HCT116 (cell line): ENCODE data around the gene POFUT1. TPM values are rescaled to one million over a fixed set of nuclear protein-coding genes. Genes with fewer than 3 reads are reported as not detected.

Experiments used
- ATAC-seq: fragments of 200-7000 bp; cut with Tn5 transposase; 2 replicates; pipeline ENCODE4 v1.9.1; 2020; ENCODE audit warnings: mild to moderate bottlenecking, moderate library complexity
- BruUV-seq: library from RNA; stranded (reverse); fragments of 400-500 nt; replicated peaks from 2 replicates; lab custom pipeline; 2021; lab: Mats Ljungman, UMichigan
- CTCF ChIA-PET: fragments of 300-600 bp; sonication (Branson Sonifier 250); formaldehyde crosslinking; loops from one replicate; lab custom pipeline; 2021; ENCODE audit warnings: antibody characterized with exemption; lab: Charles Lee
- POLR2A ChIA-PET: fragments of 300-600, 350-600 bp; sonication (Branson Sonifier 250); formaldehyde crosslinking; loops from one replicate; lab custom pipeline; 2021; ENCODE audit warnings: antibody characterized with exemption; lab: Charles Lee
- RAD21 ChIA-PET, 2 experiments: fragments of 300-600 bp; sonication (Branson Sonifier 250); formaldehyde crosslinking; loops; one replicate each; lab custom pipeline; 2023; ENCODE audit warnings: low total read pairs in 2 of 2; ENCODE audit not compliant: uncharacterized antibody in 2 of 2, unreplicated experiment in 2 of 2, low non-redundant PET in 1 of 2; lab: Charles Lee
- DNase-seq: peaks from one replicate; pipeline ENCODE4 v3.0.0-alpha.2; 2010; ENCODE audit warnings: low read depth, low spot score
- H2AFZ ChIP-seq: fragments of 200-600 bp; shearing (Covaris generic), sonication (generic); 2 replicates; pipeline ENCODE4 v1.6.1; 2017; ENCODE audit warnings: low read depth, mixed run types, mixed read lengths, antibody characterized with exemption, low read length; ENCODE audit not compliant: poor library complexity, severe bottlenecking
- H3K27ac ChIP-seq: 2 replicates; pipeline ENCODE4 v1.5.1; 2012; ENCODE audit warnings: low read depth, low read length
- H3K27me3 ChIP-seq: fragments of 200-600 bp; sonication (generic); 2 replicates; pipeline ENCODE4 v1.6.1; 2016; ENCODE audit warnings: mixed run types, low read length, mixed read lengths; ENCODE audit not compliant: insufficient read depth
- H3K36me3 ChIP-seq, 2 experiments: fragments of 200-500 bp in 1 of 2; fragments of 200-600 bp in 1 of 2; sonication (Bioruptor generic) in 1 of 2; sonication (generic) in 1 of 2; 2 replicates each; pipeline versions ENCODE4 v1.5.1 to v1.6.1; 2014 to 2016; ENCODE audit warnings: low read length in 2 of 2, inconsistent platforms in 1 of 2, mixed read lengths in 1 of 2, mixed run types in 1 of 2; ENCODE audit not compliant: insufficient read depth in 2 of 2, control insufficient read depth in 1 of 2
- H3K4me1 ChIP-seq, 2 experiments: fragments of 200-600 bp in 1 of 2; sonication (generic) in 1 of 2; 2 replicates each; pipeline versions ENCODE4 v1.5.1 to v1.6.1; 2012 to 2017; ENCODE audit warnings: low read length in 2 of 2, inconsistent platforms in 1 of 2, mild to moderate bottlenecking in 1 of 2, mixed read lengths in 1 of 2, mixed run types in 1 of 2, moderate library complexity in 1 of 2; ENCODE audit not compliant: insufficient read depth in 2 of 2, control insufficient read depth in 1 of 2
- H3K4me2 ChIP-seq: fragments of 200-600 bp; sonication (generic); 2 replicates; pipeline ENCODE4 v1.6.1; 2017; ENCODE audit warnings: mixed run types, low read length, mixed read lengths
- H3K4me3 ChIP-seq, 2 experiments: fragments of 200-600 bp in 1 of 2; sonication (generic) in 1 of 2; replicated peaks in 1 of 2; 2 replicates each; pipeline ENCODE4 v1.5.1; 2011 to 2016; ENCODE audit warnings: low read length in 2 of 2, control low read depth in 1 of 2, low read depth in 1 of 2, mild to moderate bottlenecking in 1 of 2, mixed read lengths in 1 of 2, mixed run types in 1 of 2
- H3K79me2 ChIP-seq: fragments of 200-600 bp; sonication (generic); 2 replicates; pipeline ENCODE4 v1.6.1; 2017; ENCODE audit warnings: mild to moderate bottlenecking, mixed run types, low read length, moderate library complexity, mixed read lengths; ENCODE audit not compliant: insufficient read depth
- H3K9ac ChIP-seq: fragments of 200-600 bp; sonication (generic); 2 replicates; pipeline ENCODE4 v1.6.1; 2016; ENCODE audit warnings: low read length, mixed read lengths
- H3K9me2 ChIP-seq: fragments of 200-600 bp; sonication (generic), shearing (Covaris generic); 2 replicates; pipeline ENCODE4 v1.6.1; 2017; ENCODE audit warnings: mixed run types, mild to moderate bottlenecking, moderate library complexity; ENCODE audit not compliant: insufficient read depth
- H3K9me3 ChIP-seq, 2 experiments: fragments of 200-500 bp in 1 of 2; fragments of 200-600 bp in 1 of 2; sonication (Bioruptor generic) in 1 of 2; sonication (generic) in 1 of 2; 2 replicates each; pipeline ENCODE4 v1.6.1; 2014 to 2017; ENCODE audit warnings: low read length in 2 of 2, mixed read lengths in 2 of 2, inconsistent platforms in 1 of 2, low read depth in 1 of 2, mild to moderate bottlenecking in 1 of 2, mixed run types in 1 of 2, moderate library complexity in 1 of 2; ENCODE audit not compliant: control insufficient read depth in 1 of 2, insufficient read depth in 1 of 2
- H4K20me1 ChIP-seq: fragments of 200-600 bp; sonication (generic), shearing (Covaris generic); 2 replicates; pipeline ENCODE4 v1.6.1; 2017; ENCODE audit warnings: mixed run types, mild to moderate bottlenecking, moderate library complexity; ENCODE audit not compliant: insufficient read depth
- CBX3 ChIP-seq: IDR thresholded peaks from 2 replicates; pipeline ENCODE4 v1.6.1; 2012; ENCODE audit warnings: low read depth
- CEBPB ChIP-seq: IDR thresholded peaks from 2 replicates; pipeline ENCODE4 v1.6.1; 2012; ENCODE audit warnings: low read depth
- EGR1 ChIP-seq: IDR thresholded peaks from 2 replicates; pipeline ENCODE4 v1.6.1; 2012; ENCODE audit warnings: low read depth
- EZH2 ChIP-seq: fragments of 200-600 bp; sonication (generic); IDR thresholded peaks from 2 replicates; pipeline ENCODE4 v1.6.1; 2017; ENCODE audit warnings: antibody characterized with exemption, mixed run types
- EZH2phosphoT487 ChIP-seq: fragments of 200-600 bp; IDR thresholded peaks from 2 replicates; pipeline ENCODE4 v1.6.1; 2018; ENCODE audit warnings: antibody characterized with exemption, borderline replicate concordance
- FOSL1 ChIP-seq: IDR thresholded peaks from 2 replicates; pipeline ENCODE4 v1.6.1; 2012; ENCODE audit warnings: low read depth
- JUND ChIP-seq: IDR thresholded peaks from 2 replicates; pipeline ENCODE4 v1.6.1; 2012
- POLR2AphosphoS5 ChIP-seq: IDR thresholded peaks from 2 replicates; pipeline ENCODE4 v1.6.1; 2011; ENCODE audit warnings: mild to moderate bottlenecking, low read depth, low read length, moderate library complexity
- RAD21 ChIP-seq: IDR thresholded peaks from 2 replicates; pipeline ENCODE4 v1.6.1; 2012; ENCODE audit warnings: low read depth, mild to moderate bottlenecking
- SRF ChIP-seq: IDR thresholded peaks from 2 replicates; pipeline ENCODE4 v1.6.1; 2012; ENCODE audit warnings: low read depth
- TCF7L2 ChIP-seq: IDR thresholded peaks from 2 replicates; pipeline ENCODE4 v1.7.0; 2011; ENCODE audit warnings: borderline replicate concordance, inconsistent platforms; ENCODE audit not compliant: insufficient read depth, insufficient read length; ENCODE audit errors: extremely low read depth
- YY1 ChIP-seq: IDR thresholded peaks from 2 replicates; pipeline ENCODE4 v1.6.1; 2011; ENCODE audit warnings: low read length, low read depth, moderate library complexity, mild to moderate bottlenecking; ENCODE audit not compliant: insufficient replicate concordance; ENCODE audit errors: extremely low read depth
- ZBTB33 ChIP-seq: IDR thresholded peaks from 2 replicates; pipeline ENCODE4 v1.6.1; 2011; ENCODE audit warnings: mild to moderate bottlenecking, low read length, moderate library complexity; ENCODE audit not compliant: insufficient replicate concordance; ENCODE audit errors: extremely low read depth
- ZFX ChIP-seq: fragments of 450-650 bp; IDR thresholded peaks from 2 replicates; pipeline ENCODE4 v1.6.1; 2017
- ZNF274 ChIP-seq: fragments of 200-500 bp; sonication (Bioruptor generic); IDR thresholded peaks from 2 replicates; pipeline ENCODE4 v1.6.1; 2014; ENCODE audit warnings: mild to moderate bottlenecking, low read depth, low read length, inconsistent platforms
- intact Hi-C: fragments of 100-400 bp; cut with micrococcal nuclease; formaldehyde crosslinking; loops from 2 replicates; pipeline ENCODE4 v1.10.0; 2022
- total RNA-seq: library from RNA; stranded (reverse); gene quantifications from one replicate; pipeline ENCODE4 v1.2.1, GENCODE V29; 2021; ENCODE audit not compliant: unreplicated experiment

The POFUT1 gene
- total RNA-seq, 1 experiment from 2014 or later: 34.5 TPM

GRCh38 chr20:32248043-32248442 lies 40.4 kb downstream of the POFUT1 start:
- TF ChIP-seq JUND (no peak), CBX3 (no peak), CEBPB (no peak), EZH2 (no peak), EZH2phosphoT487 (no peak), FOSL1 (no peak), ZNF274 (no peak), TCF7L2 (no peak), POLR2AphosphoS5 (no peak), ZBTB33 (no peak), ZFX (no peak), YY1 (no peak), EGR1 (no peak), SRF (no peak), RAD21 (no peak)
- Histone ChIP-seq H3K36me3 (no peaks in the 10 kb centered on the region), H3K9ac (no peak overlapping the region), H3K79me2 (no peaks in the 10 kb centered on the region), H3K9me2 (no peaks in the 10 kb centered on the region), H3K27ac (no peak overlapping the region), H4K20me1 (no peaks in the 10 kb centered on the region), H3K4me3 (no peak overlapping the region), H3K4me2 (no peak overlapping the region), H2AFZ (no peak overlapping the region), H3K9me3 (no peaks in the 10 kb centered on the region), H3K4me1 (peaks cover 0 to 10% of the 10 kb centered on the region in 2 experiments; a peak in 2 of 4 replicates), H3K27me3 (no peaks in the 10 kb centered on the region)
- RAD21 ChIA-PET: no interaction called here
- intact Hi-C loops: no loop called here
- no TSS peak for BruUV-seq
- POLR2A ChIA-PET: no interaction called here
- DNase-seq: no peak
- ATAC-seq: no peak
- CTCF ChIA-PET: no interaction called here
